ENCODE results near the gene UTS2B. TPM values are rescaled to one million over a fixed set of nuclear protein-coding genes. Genes with fewer than 3 reads are reported as not detected.

Gene UTS2B
- total RNA-seq, 1 experiment from 2014 or later = 0.52 TPM

GRCh38 chr3:191331388-191331787 lies 1.1 kb upstream of the UTS2B start:
- Mint-ChIP-seq H3K36me3 (ENCODE audit: insufficient read depth, unreplicated experiment) (peaks cover 20% of the 10 kb centered on the region), H3K4me1 (ENCODE audit: low read depth, unreplicated experiment) (peaks cover 31% of the 10 kb centered on the region), H3K27ac (ENCODE audit: unreplicated experiment) (peak overlapping the region; percentile 62), H3K27me3 (ENCODE audit: insufficient read depth, unreplicated experiment) (no peaks in the 10 kb centered on the region), H3K9me3 (ENCODE audit: unreplicated experiment) (no peaks in the 10 kb centered on the region), H3K4me3 (ENCODE audit: unreplicated experiment) (peak overlapping the region; percentile 73)
- H3K4me3 ChIP-seq (ENCODE audit: low read depth, low read length) = no peak overlapping the region
- no peak for DNase-seq
- POLR2A ChIA-PET = no interaction called here
- no peaks in the 10 kb centered on the region for H3K9me3 ChIP-seq
- BruUV-seq (replicated peaks) = no TSS peak
- CTCF ChIA-PET = no interaction called here
- no peaks in the 10 kb centered on the region for H3K27me3 ChIP-seq (replicated peaks; ENCODE audit: control insufficient read depth, insufficient read depth, low read length)
- no peaks in the 10 kb centered on the region for H3K36me3 ChIP-seq (ENCODE audit: control insufficient read depth, insufficient read depth, low read length)
- intact Hi-C loops (cut with micrococcal nuclease; ENCODE audit: unreplicated experiment) = no loop called here
- TF ChIP-seq CTCF (IDR thresholded peaks at IDR 0.05; ENCODE audit: insufficient read depth in 1 of 2, low read depth in 1 of 2, low read length in 1 of 2, severe bottlenecking in 1 of 2, unreplicated experiment in 1 of 2) = no peak
- peaks cover 26% of the 10 kb centered on the region for H3K4me1 ChIP-seq

- no peak for TF ChIP-seq CTCF (IDR thresholded peaks at IDR 0.05; ENCODE audit: insufficient read depth in 1 of 2, low read depth in 1 of 2, low read length in 1 of 2, severe bottlenecking in 1 of 2, unreplicated experiment in 1 of 2)
- Histone ChIP-seq H3K27me3 (replicated peaks; ENCODE audit: control insufficient read depth, insufficient read depth, low read length) (no peaks in the 10 kb centered on the region), H3K4me1 (peaks cover 26% of the 10 kb centered on the region), H3K9me3 (no peaks in the 10 kb centered on the region), H3K4me3 (ENCODE audit: low read depth, low read length) (peak overlapping the region; percentile 50), H3K36me3 (ENCODE audit: control insufficient read depth, insufficient read depth, low read length) (no peaks in the 10 kb centered on the region)
- POLR2A ChIA-PET = interaction anchor here (0.7 kb wide), 1 partner anchor 17 kb away, joined by 3 read pairs; no protein-coding TSS in a partner anchor
- intact Hi-C loops (cut with micrococcal nuclease; ENCODE audit: unreplicated experiment) = no loop called here
- BruUV-seq (replicated peaks) = TSS peak; percentile 23
- H3K36me3 Mint-ChIP-seq (ENCODE audit: insufficient read depth, unreplicated experiment) = peaks cover 20% of the 10 kb centered on the region
- peak in 1 of 2 experiments; percentile 14 for DNase-seq
- CTCF ChIA-PET = no interaction called here
- peak overlapping the region; percentile 73 for H3K4me3 Mint-ChIP-seq (ENCODE audit: unreplicated experiment)
- H3K9me3 Mint-ChIP-seq (ENCODE audit: unreplicated experiment) = no peaks in the 10 kb centered on the region
- no peaks in the 10 kb centered on the region for H3K27me3 Mint-ChIP-seq (ENCODE audit: insufficient read depth, unreplicated experiment)
- H3K4me1 Mint-ChIP-seq (ENCODE audit: low read depth, unreplicated experiment) = peaks cover 31% of the 10 kb centered on the region
- H3K27ac Mint-ChIP-seq (ENCODE audit: unreplicated experiment) = peak overlapping the region; percentile 62
Observed at GRCh38 chr3:191330530-191331048, 263 bp upstream of the UTS2B start.

- CTCF ChIA-PET = interaction anchor here (0.7 kb wide), 1 partner anchor 13 kb away, joined by 3 read pairs; no protein-coding TSS in a partner anchor
- peak within 1 kb of the TSS; percentile 73 for H3K4me3 Mint-ChIP-seq (ENCODE audit: unreplicated experiment)
Observed at GRCh38 chr3:191328962-191329653, 1.2 kb downstream of the UTS2B start, which contains the start of gene CCDC50. Gene CCDC50 (plus strand): TSS chr3:191329394. CDS start chr3:191329675, 281 bp downstream.

More at GRCh38 chr3:191328962-191329653, 1.2 kb downstream of the UTS2B start, which contains the start of gene CCDC50:
- Mint-ChIP-seq H3K9me3 (ENCODE audit: unreplicated experiment) (no peaks in the 10 kb centered on the region), H3K4me1 (ENCODE audit: low read depth, unreplicated experiment) (peaks cover 31% of the 10 kb centered on the region), H3K36me3 (ENCODE audit: insufficient read depth, unreplicated experiment) (peaks cover 20% of the 10 kb centered on the region), H3K27ac (ENCODE audit: unreplicated experiment) (peak within 1 kb of the TSS; percentile 69), H3K27me3 (ENCODE audit: insufficient read depth, unreplicated experiment) (no peaks in the 10 kb centered on the region)
- DNase-seq = peak; percentile 80 to 84
- Histone ChIP-seq H3K27me3 (replicated peaks; ENCODE audit: control insufficient read depth, insufficient read depth, low read length) (no peaks in the 10 kb centered on the region), H3K9me3 (no peaks in the 10 kb centered on the region), H3K4me3 (ENCODE audit: low read depth, low read length) (peak within 1 kb of the TSS; percentile 50), H3K4me1 (peaks cover 26% of the 10 kb centered on the region), H3K36me3 (ENCODE audit: control insufficient read depth, insufficient read depth, low read length) (no peaks in the 10 kb centered on the region)
- TF ChIP-seq CTCF (IDR thresholded peaks at IDR 0.05; ENCODE audit: insufficient read depth in 1 of 2, low read depth in 1 of 2, low read length in 1 of 2, severe bottlenecking in 1 of 2, unreplicated experiment in 1 of 2) = no peak
- POLR2A ChIA-PET = interaction anchor here (1.7 kb wide), 1 partner anchor 16 kb away, joined by 9 read pairs; no protein-coding TSS in a partner anchor
- intact Hi-C loops (cut with micrococcal nuclease; ENCODE audit: unreplicated experiment) = no loop called here
- BruUV-seq (replicated peaks) = no TSS peak

All from Caco-2 (cell line).